Stomach smooth muscle (tissue), 2 donors: ENCODE data around the gene PHF10.

ENCODE experiments used
- H3K27ac ChIP-seq: one replicate; pipeline ENCODE4 v1.7.0; 2013; ENCODE audit warnings: mild to moderate bottlenecking, low read length, inconsistent platforms
- H3K27me3 ChIP-seq, 2 donors: one replicate each; pipeline ENCODE4 v1.7.0; 2013; ENCODE audit warnings: low read length in 2 of 2; ENCODE audit not compliant: insufficient read depth in 2 of 2, control insufficient read depth in 1 of 2
- H3K36me3 ChIP-seq, 2 donors: one replicate each; pipeline ENCODE4 v1.7.0; 2013; ENCODE audit warnings: low read length in 2 of 2; ENCODE audit not compliant: control insufficient read depth in 2 of 2, insufficient read depth in 2 of 2
- H3K4me1 ChIP-seq: one replicate; pipeline ENCODE4 v1.7.0; 2013; ENCODE audit warnings: low read length; ENCODE audit not compliant: control insufficient read depth, insufficient read depth
- H3K4me3 ChIP-seq, 2 donors: one replicate each; pipeline ENCODE4 v1.7.0; 2013; ENCODE audit warnings: low read length in 2 of 2
- H3K9ac ChIP-seq, 2 donors: one replicate each; pipeline ENCODE4 v1.7.0; 2013; ENCODE audit warnings: low read length in 2 of 2, mild to moderate bottlenecking in 1 of 2
- H3K9me3 ChIP-seq, 2 donors: one replicate each; pipeline ENCODE4 v1.7.0; 2013; ENCODE audit warnings: low read length in 2 of 2; ENCODE audit not compliant: control insufficient read depth in 2 of 2
- donor health status: healthy.
- donor health status: Pancreatic carcinoma.

The PHF10 gene

DNA sequence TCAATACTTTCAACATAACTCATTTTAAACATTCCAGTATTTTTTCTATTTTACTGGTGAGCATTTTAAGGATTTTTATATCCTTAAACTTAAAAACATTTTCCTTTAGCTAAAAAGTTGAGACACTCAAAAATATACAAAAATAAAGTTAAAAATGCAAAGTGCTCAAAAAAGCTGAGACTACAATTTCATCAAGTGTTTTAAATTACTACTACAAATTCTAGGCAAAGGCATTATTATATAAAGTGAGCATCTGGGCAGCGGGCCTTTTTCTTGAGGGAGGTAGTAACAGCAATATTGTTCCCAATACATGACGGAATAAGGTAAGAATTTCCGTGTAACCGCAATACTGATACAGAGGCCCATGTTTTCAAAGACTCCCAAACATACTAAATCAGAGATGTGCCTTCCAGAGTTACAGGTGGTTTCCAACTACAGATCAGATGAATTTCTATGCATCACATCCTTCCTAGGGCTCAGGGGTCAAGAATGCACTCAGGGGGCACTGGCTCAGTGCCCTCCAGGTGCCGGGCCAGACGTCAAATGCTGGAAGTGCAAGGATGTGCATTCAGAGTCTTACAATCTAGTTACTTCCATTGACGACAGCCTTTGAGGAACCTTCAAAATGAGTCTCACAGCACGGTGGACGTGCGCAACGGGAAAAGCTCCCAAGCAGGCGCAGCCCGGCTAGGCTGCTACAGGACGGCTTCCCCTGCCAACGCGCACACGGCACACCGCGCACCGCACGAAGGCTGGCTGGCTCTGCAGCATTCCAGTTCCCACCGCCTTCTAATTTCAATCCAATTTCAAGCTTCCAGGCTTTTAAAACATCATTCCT lies 1.7 kb downstream of the PHF10 start:
- peak overlapping the region; percentile 66 to 84 for H3K9ac ChIP-seq
- H3K4me1 ChIP-seq, result peaks cover 8% of the 10 kb centered on the region
- H3K27me3 ChIP-seq, result no peaks in the 10 kb centered on the region
- H3K36me3 ChIP-seq, result no peaks in the 10 kb centered on the region
- H3K27ac ChIP-seq, result peak overlapping the region; percentile 70
- H3K9me3 ChIP-seq, result no peaks in the 10 kb centered on the region
- H3K4me3 ChIP-seq, result peak overlapping the region; percentile 80 to 84

DNA sequence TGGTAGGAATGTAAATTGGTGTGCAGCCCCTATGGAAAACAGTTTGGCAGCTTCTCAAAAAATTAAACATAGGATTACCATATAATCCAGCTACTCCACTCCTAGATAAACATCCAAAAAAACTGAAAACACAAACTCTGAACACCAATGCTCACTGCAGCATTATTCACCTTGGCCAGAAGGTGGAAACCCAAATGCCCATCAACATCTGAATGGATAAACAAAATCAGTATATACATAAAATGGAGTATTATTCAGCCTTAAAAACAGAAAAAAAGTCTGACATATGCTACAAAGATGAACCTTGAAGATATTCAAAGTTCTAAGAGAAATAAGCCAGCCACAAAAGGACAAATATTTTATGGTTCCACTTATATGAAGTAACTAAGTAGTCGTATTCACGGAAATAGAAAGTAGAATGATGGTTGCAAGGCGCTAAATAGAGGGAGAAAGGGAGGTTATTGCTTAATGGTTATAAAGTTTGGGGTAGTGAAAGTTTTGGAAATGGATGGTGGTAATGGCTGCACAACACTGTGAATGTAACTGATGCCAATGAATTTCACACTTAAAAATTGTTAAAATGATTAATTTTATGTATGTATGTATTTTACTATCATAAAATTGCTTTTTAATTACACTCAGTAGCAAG lies 4.0 kb downstream of the PHF10 start:
- H3K27me3 ChIP-seq, result no peaks in the 10 kb centered on the region
- no peaks in the 10 kb centered on the region for H3K9me3 ChIP-seq
- no peak overlapping the region for H3K27ac ChIP-seq
- no peak overlapping the region for H3K4me3 ChIP-seq
- H3K4me1 ChIP-seq, result peaks cover 7% of the 10 kb centered on the region
- H3K9ac ChIP-seq, result no peak overlapping the region
- peaks cover 5 to 10% of the 10 kb centered on the region in 2 donors for H3K36me3 ChIP-seq

DNA sequence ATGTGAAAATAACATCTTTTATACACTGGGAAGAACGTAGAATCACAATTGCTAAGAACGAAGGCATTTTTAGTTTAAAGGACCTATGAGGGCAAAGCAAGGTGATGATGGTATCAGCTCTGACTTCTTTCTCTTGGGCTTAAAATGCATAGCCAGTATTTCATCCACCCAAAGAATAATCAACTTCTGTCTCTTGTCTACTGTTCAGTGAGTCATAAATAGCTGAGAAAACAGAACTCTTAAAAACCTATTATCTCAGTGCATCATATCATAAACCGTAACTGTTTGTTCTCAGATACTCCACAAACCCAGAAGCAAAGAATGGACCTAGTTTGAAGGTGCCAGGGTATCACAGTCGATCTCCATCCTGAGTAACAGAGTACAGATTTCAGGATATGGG lies 5.2 kb downstream of the PHF10 start:
- H3K4me3 ChIP-seq, result no peak overlapping the region
- H3K4me1 ChIP-seq, result peaks cover 5% of the 10 kb centered on the region
- no peaks in the 10 kb centered on the region for H3K27me3 ChIP-seq
- H3K36me3 ChIP-seq, result peaks cover 5 to 20% of the 10 kb centered on the region in 2 donors
- H3K27ac ChIP-seq, result no peak overlapping the region
- H3K9ac ChIP-seq, result no peak overlapping the region
- no peaks in the 10 kb centered on the region for H3K9me3 ChIP-seq

DNA sequence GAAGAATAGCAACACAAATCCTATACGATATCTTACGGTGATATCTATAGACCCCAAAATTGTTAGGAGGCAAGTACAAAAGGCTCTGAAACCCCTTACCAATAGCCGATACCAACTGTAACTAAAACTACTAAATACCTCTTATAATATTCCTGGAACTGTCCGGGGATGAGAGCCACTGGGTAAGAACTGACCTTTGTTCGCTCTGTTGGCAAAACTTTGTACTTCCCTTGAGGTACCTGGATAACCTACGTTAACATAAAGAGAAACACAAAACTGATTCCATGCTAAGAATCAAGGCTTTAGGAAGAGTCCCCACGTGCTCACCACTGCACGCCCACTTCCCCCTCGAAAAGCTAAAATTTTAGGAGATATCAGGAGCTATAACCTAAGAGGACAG lies 9.7 kb downstream of the PHF10 start:
- Histone ChIP-seq H3K27me3 (no peaks in the 10 kb centered on the region), H3K4me3 (no peak overlapping the region), H3K9me3 (no peaks in the 10 kb centered on the region), H3K9ac (no peak overlapping the region), H3K4me1 (no peaks in the 10 kb centered on the region), H3K36me3 (peaks cover 9 to 50% of the 10 kb centered on the region in 2 donors), H3K27ac (no peak overlapping the region)

DNA sequence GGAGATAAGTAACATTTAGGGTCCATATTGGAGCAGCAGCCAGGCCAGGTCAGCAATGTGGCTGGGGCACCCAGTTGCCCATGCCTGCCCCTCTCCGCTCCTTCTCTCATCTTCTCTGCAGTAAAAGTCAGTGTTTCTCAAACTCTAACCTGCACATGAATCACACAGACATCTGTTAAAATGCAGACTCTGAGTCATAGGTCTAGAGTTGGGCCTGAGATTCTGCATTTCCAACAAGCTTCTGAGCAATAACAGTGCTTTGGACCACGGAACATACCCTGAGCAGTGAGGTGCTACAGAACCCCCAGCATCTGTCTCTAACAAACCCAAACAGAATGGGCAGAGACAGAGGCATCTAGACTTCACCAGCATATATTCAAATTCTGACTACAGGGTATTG lies 10.1 kb downstream of the PHF10 start:
- Histone ChIP-seq H3K9me3 (no peaks in the 10 kb centered on the region), H3K4me1 (no peaks in the 10 kb centered on the region), H3K27ac (no peak overlapping the region), H3K36me3 (peaks cover 9 to 53% of the 10 kb centered on the region in 2 donors), H3K4me3 (no peak overlapping the region), H3K27me3 (no peaks in the 10 kb centered on the region), H3K9ac (no peak overlapping the region)

DNA sequence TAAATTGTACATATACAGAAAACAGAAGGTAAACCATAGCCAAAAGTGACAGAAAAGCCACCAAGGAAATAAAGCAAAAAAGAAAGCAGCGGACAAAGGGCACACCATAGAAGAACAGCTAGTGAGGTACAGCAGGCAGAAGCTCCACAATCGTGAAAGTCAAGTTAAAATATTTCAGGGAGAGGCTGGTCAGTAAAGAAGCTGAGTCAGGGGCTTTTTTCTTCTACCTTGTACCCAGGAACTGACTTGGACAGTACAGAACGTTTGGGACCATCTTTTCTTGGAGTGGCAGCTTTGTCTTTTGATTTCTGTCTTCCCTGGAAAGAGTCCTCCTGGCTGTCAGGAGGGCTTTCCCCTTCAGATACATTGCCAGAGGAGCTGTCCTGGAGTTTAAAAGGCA lies 14.3 kb downstream of the PHF10 start:
- Histone ChIP-seq H3K4me1 (no peaks in the 10 kb centered on the region), H3K9ac (no peak overlapping the region), H3K36me3 (peaks cover 4 to 47% of the 10 kb centered on the region in 2 donors), H3K9me3 (no peaks in the 10 kb centered on the region), H3K4me3 (no peak overlapping the region), H3K27me3 (no peaks in the 10 kb centered on the region), H3K27ac (no peak overlapping the region)

DNA sequence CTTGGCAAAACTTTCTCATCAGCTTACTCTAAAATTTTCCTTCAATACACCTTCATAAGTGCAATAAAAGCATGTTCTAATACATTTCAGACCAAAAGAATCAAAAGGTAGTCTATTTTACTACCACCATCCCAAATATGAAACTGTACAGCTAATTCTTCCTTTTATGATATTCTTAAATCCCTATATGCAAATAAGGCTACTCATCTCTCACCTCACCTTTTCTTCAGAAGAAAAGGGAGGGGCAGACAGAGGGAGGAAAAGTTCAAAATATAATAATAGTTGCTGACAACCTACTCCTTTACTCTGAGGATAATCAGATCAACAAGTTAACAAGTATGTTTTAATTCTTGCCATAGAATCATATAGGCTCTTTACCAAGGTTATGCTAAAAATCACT lies 15.0 kb downstream of the PHF10 start:
- H3K27me3 ChIP-seq, result no peaks in the 10 kb centered on the region
- H3K4me1 ChIP-seq, result peaks cover under 1% of the 10 kb centered on the region
- H3K27ac ChIP-seq, result no peak overlapping the region
- H3K9me3 ChIP-seq, result no peaks in the 10 kb centered on the region
- H3K4me3 ChIP-seq, result no peak overlapping the region
- H3K36me3 ChIP-seq, result peaks cover 7 to 40% of the 10 kb centered on the region in 2 donors
- no peak overlapping the region for H3K9ac ChIP-seq

DNA sequence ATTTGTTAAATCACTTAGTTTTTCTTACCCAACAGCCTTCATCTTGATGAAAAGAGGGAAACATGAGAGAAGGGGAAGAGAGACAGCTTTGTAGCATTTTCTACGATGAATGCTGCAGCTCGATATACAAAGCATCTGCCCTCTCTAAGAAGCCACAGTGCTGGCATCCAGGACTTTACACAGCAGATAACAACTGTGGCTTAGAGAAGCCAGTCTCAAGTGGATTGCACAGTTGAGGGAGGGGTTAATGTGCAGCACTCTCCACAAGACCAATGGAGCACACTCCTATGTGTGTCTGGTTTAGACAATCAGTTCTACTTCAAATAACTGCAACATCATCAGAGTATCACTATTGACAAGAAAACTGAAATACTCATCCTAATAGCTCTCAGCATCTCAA lies 16.5 kb downstream of the PHF10 start:
- no peaks in the 10 kb centered on the region for H3K27me3 ChIP-seq
- H3K4me1 ChIP-seq, result peaks cover 7% of the 10 kb centered on the region
- H3K4me3 ChIP-seq, result no peak overlapping the region
- H3K9ac ChIP-seq, result no peak overlapping the region
- no peak overlapping the region for H3K27ac ChIP-seq
- peaks cover 7 to 33% of the 10 kb centered on the region in 2 donors for H3K36me3 ChIP-seq
- H3K9me3 ChIP-seq, result no peaks in the 10 kb centered on the region

DNA sequence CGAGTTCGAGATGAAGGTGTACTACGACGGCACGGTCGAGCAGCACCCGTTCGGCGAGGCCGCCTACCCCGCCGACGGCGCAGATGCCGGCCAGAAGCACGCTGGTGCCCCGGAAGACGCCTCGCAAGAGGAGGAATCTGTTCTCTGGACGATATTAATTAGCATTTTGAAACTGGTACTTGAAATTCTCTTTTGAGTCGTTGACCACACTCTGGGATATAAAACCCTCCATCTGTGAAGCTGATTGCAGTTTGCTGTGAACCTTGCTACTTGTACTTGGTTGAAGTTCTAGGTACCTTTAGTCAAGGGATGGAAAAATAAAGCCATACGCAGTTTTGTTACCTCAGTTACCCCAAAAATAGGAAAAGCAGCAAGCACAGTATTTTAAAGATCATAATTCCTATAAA lies 21.5 kb downstream of the PHF10 start:
- Histone ChIP-seq H3K36me3 (peaks cover 3 to 5% of the 10 kb centered on the region in 2 donors), H3K4me1 (peaks cover 18% of the 10 kb centered on the region), H3K9me3 (no peaks in the 10 kb centered on the region), H3K9ac (peak overlapping the region; percentile 83 to 91), H3K27me3 (no peaks in the 10 kb centered on the region), H3K27ac (peak overlapping the region; percentile 89), H3K4me3 (peak overlapping the region; percentile 93 to 95)

DNA sequence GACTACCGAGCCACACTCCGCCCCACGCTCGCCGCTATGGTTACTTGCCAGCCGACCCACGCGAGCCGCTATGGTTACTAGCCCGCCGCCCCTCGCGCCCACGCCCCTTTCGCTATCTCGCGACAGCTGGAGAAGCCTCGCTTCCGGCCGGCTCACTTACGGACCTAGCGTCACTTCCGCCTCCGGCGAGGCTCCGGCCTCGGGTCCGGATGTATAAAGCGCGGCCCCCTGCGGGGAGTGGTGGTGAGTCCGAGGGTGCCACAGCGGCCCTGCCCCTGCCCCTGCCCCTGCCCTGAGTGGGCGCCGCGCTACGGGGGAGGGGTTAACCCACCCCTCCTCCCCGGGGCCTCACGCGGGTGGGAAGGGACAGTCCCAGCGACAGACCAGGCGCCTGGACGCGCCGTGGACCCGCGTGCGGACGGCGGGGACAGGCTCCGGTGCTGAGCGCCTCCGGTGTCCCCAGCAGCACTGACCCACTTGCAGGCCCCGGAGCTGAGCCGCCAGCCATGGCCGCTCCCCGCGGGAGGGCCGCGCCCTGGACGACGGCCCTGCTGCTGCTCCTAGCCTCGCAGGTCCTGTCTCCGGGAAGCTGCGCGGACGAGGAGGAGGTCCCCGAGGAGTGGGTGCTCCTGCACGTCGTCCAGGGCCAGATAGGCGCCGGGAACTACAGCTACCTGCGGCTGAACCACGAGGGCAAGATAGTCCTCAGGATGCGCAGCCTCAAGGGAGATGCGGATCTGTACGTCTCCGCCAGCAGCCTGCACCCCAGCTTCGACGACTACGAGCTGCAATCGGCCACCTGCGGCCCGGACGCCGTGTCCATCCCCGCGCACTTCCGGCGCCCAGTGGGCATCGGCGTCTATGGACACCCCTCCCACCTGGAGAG lies 22.1 kb downstream of the PHF10 start, which contains the start of the genes C6orf120 and WDR27:
Gene C6orf120, plus strand, starts transcription at position 173 of the 886 bp plus-strand sequence. Its CDS starts 334 bp downstream, at position 507.
Gene WDR27, minus strand, starts transcription at position 76 of the 886 bp plus-strand sequence. CDS start 13,024 bp downstream, outside the sequence.
- H3K36me3 ChIP-seq, result peaks cover 3 to 5% of the 10 kb centered on the region in 2 donors
- peak within 1 kb of the TSS; percentile 93 to 95 for H3K4me3 ChIP-seq
- H3K9ac ChIP-seq, result peak within 1 kb of the TSS; percentile 83 to 91
- no peaks in the 10 kb centered on the region for H3K27me3 ChIP-seq
- H3K4me1 ChIP-seq, result peaks cover 18% of the 10 kb centered on the region
- no peaks in the 10 kb centered on the region for H3K9me3 ChIP-seq
- peak within 1 kb of the TSS; percentile 89 for H3K27ac ChIP-seq
